HCT116 (cell line): ENCODE data around the gene ITGAE. TPM values are rescaled to one million over a fixed set of nuclear protein-coding genes. Genes with fewer than 3 reads are reported as not detected.

ENCODE experiments used
- ATAC-seq: fragments of 200-7000 bp; cut with Tn5 transposase; 2 replicates; pipeline ENCODE4 v1.9.1; 2020; ENCODE audit warnings: mild to moderate bottlenecking, moderate library complexity
- BruUV-seq: library from RNA; stranded (reverse); fragments of 400-500 nt; replicated peaks from 2 replicates; lab custom pipeline; 2021; lab: Mats Ljungman, UMichigan
- CTCF ChIA-PET: fragments of 300-600 bp; sonication (Branson Sonifier 250); formaldehyde crosslinking; loops from one replicate; lab custom pipeline; 2021; ENCODE audit warnings: antibody characterized with exemption; lab: Charles Lee
- POLR2A ChIA-PET: fragments of 300-600, 350-600 bp; sonication (Branson Sonifier 250); formaldehyde crosslinking; loops from one replicate; lab custom pipeline; 2021; ENCODE audit warnings: antibody characterized with exemption; lab: Charles Lee
- RAD21 ChIA-PET, 2 experiments: fragments of 300-600 bp; sonication (Branson Sonifier 250); formaldehyde crosslinking; loops; one replicate each; lab custom pipeline; 2023; ENCODE audit warnings: low total read pairs in 2 of 2; ENCODE audit not compliant: uncharacterized antibody in 2 of 2, unreplicated experiment in 2 of 2, low non-redundant PET in 1 of 2; lab: Charles Lee
- DNase-seq: peaks from one replicate; pipeline ENCODE4 v3.0.0-alpha.2; 2010; ENCODE audit warnings: low read depth, low spot score
- H2AFZ ChIP-seq: fragments of 200-600 bp; shearing (Covaris generic), sonication (generic); 2 replicates; pipeline ENCODE4 v1.6.1; 2017; ENCODE audit warnings: low read depth, mixed run types, mixed read lengths, antibody characterized with exemption, low read length; ENCODE audit not compliant: poor library complexity, severe bottlenecking
- H3K27ac ChIP-seq: 2 replicates; pipeline ENCODE4 v1.5.1; 2012; ENCODE audit warnings: low read depth, low read length
- H3K27me3 ChIP-seq: fragments of 200-600 bp; sonication (generic); 2 replicates; pipeline ENCODE4 v1.6.1; 2016; ENCODE audit warnings: mixed run types, low read length, mixed read lengths; ENCODE audit not compliant: insufficient read depth
- H3K36me3 ChIP-seq, 2 experiments: fragments of 200-500 bp in 1 of 2; fragments of 200-600 bp in 1 of 2; sonication (Bioruptor generic) in 1 of 2; sonication (generic) in 1 of 2; 2 replicates each; pipeline versions ENCODE4 v1.5.1 to v1.6.1; 2014 to 2016; ENCODE audit warnings: low read length in 2 of 2, inconsistent platforms in 1 of 2, mixed read lengths in 1 of 2, mixed run types in 1 of 2; ENCODE audit not compliant: insufficient read depth in 2 of 2, control insufficient read depth in 1 of 2
- H3K4me1 ChIP-seq, 2 experiments: fragments of 200-600 bp in 1 of 2; sonication (generic) in 1 of 2; 2 replicates each; pipeline versions ENCODE4 v1.5.1 to v1.6.1; 2012 to 2017; ENCODE audit warnings: low read length in 2 of 2, inconsistent platforms in 1 of 2, mild to moderate bottlenecking in 1 of 2, mixed read lengths in 1 of 2, mixed run types in 1 of 2, moderate library complexity in 1 of 2; ENCODE audit not compliant: insufficient read depth in 2 of 2, control insufficient read depth in 1 of 2
- H3K4me2 ChIP-seq: fragments of 200-600 bp; sonication (generic); 2 replicates; pipeline ENCODE4 v1.6.1; 2017; ENCODE audit warnings: mixed run types, low read length, mixed read lengths
- H3K4me3 ChIP-seq, 2 experiments: fragments of 200-600 bp in 1 of 2; sonication (generic) in 1 of 2; replicated peaks in 1 of 2; 2 replicates each; pipeline ENCODE4 v1.5.1; 2011 to 2016; ENCODE audit warnings: low read length in 2 of 2, control low read depth in 1 of 2, low read depth in 1 of 2, mild to moderate bottlenecking in 1 of 2, mixed read lengths in 1 of 2, mixed run types in 1 of 2
- H3K79me2 ChIP-seq: fragments of 200-600 bp; sonication (generic); 2 replicates; pipeline ENCODE4 v1.6.1; 2017; ENCODE audit warnings: mild to moderate bottlenecking, mixed run types, low read length, moderate library complexity, mixed read lengths; ENCODE audit not compliant: insufficient read depth
- H3K9ac ChIP-seq: fragments of 200-600 bp; sonication (generic); 2 replicates; pipeline ENCODE4 v1.6.1; 2016; ENCODE audit warnings: low read length, mixed read lengths
- H3K9me2 ChIP-seq: fragments of 200-600 bp; sonication (generic), shearing (Covaris generic); 2 replicates; pipeline ENCODE4 v1.6.1; 2017; ENCODE audit warnings: mixed run types, mild to moderate bottlenecking, moderate library complexity; ENCODE audit not compliant: insufficient read depth
- H3K9me3 ChIP-seq, 2 experiments: fragments of 200-500 bp in 1 of 2; fragments of 200-600 bp in 1 of 2; sonication (Bioruptor generic) in 1 of 2; sonication (generic) in 1 of 2; 2 replicates each; pipeline ENCODE4 v1.6.1; 2014 to 2017; ENCODE audit warnings: low read length in 2 of 2, mixed read lengths in 2 of 2, inconsistent platforms in 1 of 2, low read depth in 1 of 2, mild to moderate bottlenecking in 1 of 2, mixed run types in 1 of 2, moderate library complexity in 1 of 2; ENCODE audit not compliant: control insufficient read depth in 1 of 2, insufficient read depth in 1 of 2
- H4K20me1 ChIP-seq: fragments of 200-600 bp; sonication (generic), shearing (Covaris generic); 2 replicates; pipeline ENCODE4 v1.6.1; 2017; ENCODE audit warnings: mixed run types, mild to moderate bottlenecking, moderate library complexity; ENCODE audit not compliant: insufficient read depth
- ATF3 ChIP-seq: IDR thresholded peaks from 2 replicates; pipeline ENCODE4 v1.6.1; 2012
- CBX3 ChIP-seq: IDR thresholded peaks from 2 replicates; pipeline ENCODE4 v1.6.1; 2012; ENCODE audit warnings: low read depth
- EZH2 ChIP-seq: fragments of 200-600 bp; sonication (generic); IDR thresholded peaks from 2 replicates; pipeline ENCODE4 v1.6.1; 2017; ENCODE audit warnings: antibody characterized with exemption, mixed run types
- FOSL1 ChIP-seq: IDR thresholded peaks from 2 replicates; pipeline ENCODE4 v1.6.1; 2012; ENCODE audit warnings: low read depth
- JUND ChIP-seq: IDR thresholded peaks from 2 replicates; pipeline ENCODE4 v1.6.1; 2012
- MAX ChIP-seq: IDR thresholded peaks from 2 replicates; pipeline ENCODE4 v1.6.1; 2012
- POLR2A ChIP-seq: IDR thresholded peaks from 2 replicates; pipeline ENCODE4 v1.7.0; 2011; ENCODE audit warnings: borderline replicate concordance; ENCODE audit not compliant: insufficient read depth, insufficient read length; ENCODE audit errors: extremely low read depth
- POLR2AphosphoS5 ChIP-seq: IDR thresholded peaks from 2 replicates; pipeline ENCODE4 v1.6.1; 2011; ENCODE audit warnings: mild to moderate bottlenecking, low read depth, low read length, moderate library complexity
- RAD21 ChIP-seq: IDR thresholded peaks from 2 replicates; pipeline ENCODE4 v1.6.1; 2012; ENCODE audit warnings: low read depth, mild to moderate bottlenecking
- REST ChIP-seq: IDR thresholded peaks from 2 replicates; pipeline ENCODE4 v1.6.1; 2012; ENCODE audit warnings: low read depth
- SIN3A ChIP-seq: IDR thresholded peaks from 2 replicates; pipeline ENCODE4 v1.6.1; 2012; ENCODE audit warnings: low read depth
- TCF7L2 ChIP-seq: IDR thresholded peaks from 2 replicates; pipeline ENCODE4 v1.7.0; 2011; ENCODE audit warnings: borderline replicate concordance, inconsistent platforms; ENCODE audit not compliant: insufficient read depth, insufficient read length; ENCODE audit errors: extremely low read depth
- ZBTB33 ChIP-seq: IDR thresholded peaks from 2 replicates; pipeline ENCODE4 v1.6.1; 2011; ENCODE audit warnings: mild to moderate bottlenecking, low read length, moderate library complexity; ENCODE audit not compliant: insufficient replicate concordance; ENCODE audit errors: extremely low read depth
- intact Hi-C: fragments of 100-400 bp; cut with micrococcal nuclease; formaldehyde crosslinking; loops from 2 replicates; pipeline ENCODE4 v1.10.0; 2022
- total RNA-seq: library from RNA; stranded (reverse); gene quantifications from one replicate; pipeline ENCODE4 v1.2.1, GENCODE V29; 2021; ENCODE audit not compliant: unreplicated experiment

Gene ITGAE
- total RNA-seq, 1 experiment from 2014 or later: 19.9 TPM

GRCh38 chr17:3821101-3821500 is 20.1 kb upstream of the ITGAE start:
- Histone ChIP-seq H3K27me3 (no peaks in the 10 kb centered on the region), H3K79me2 (peaks cover 5% of the 10 kb centered on the region; the same call in 1 of the 2 replicates), H3K4me2 (no peak overlapping the region), H3K4me3 (no peak overlapping the region), H3K4me1 (no peaks in the 10 kb centered on the region), H3K36me3 (peaks cover 46 to 55% of the 10 kb centered on the region in 2 experiments), H4K20me1 (no peaks in the 10 kb centered on the region), H2AFZ (no peak overlapping the region), H3K27ac (no peak overlapping the region), H3K9ac (no peak overlapping the region), H3K9me3 (no peaks in the 10 kb centered on the region), H3K9me2 (no peaks in the 10 kb centered on the region)
- RAD21 ChIA-PET: no interaction called here
- CTCF ChIA-PET: no interaction called here
- no TSS peak for BruUV-seq
- ATAC-seq (no peak), DNase-seq (no peak)
- TF ChIP-seq FOSL1: no peak
- no peak for TF ChIP-seq POLR2AphosphoS5
- TF ChIP-seq RAD21: no peak
- TF ChIP-seq ATF3: no peak
- no peak for TF ChIP-seq MAX
- TF ChIP-seq POLR2A: no peak
- no peak for TF ChIP-seq REST
- TF ChIP-seq EZH2: no peak
- no peak for TF ChIP-seq ZBTB33
- no peak for TF ChIP-seq JUND
- TF ChIP-seq TCF7L2: no peak
- TF ChIP-seq SIN3A: no peak
- TF ChIP-seq CBX3: no peak
- POLR2A ChIA-PET: no interaction called here
- intact Hi-C loops: no loop called here
